SK-N-SH treated with all-trans-retinoic acid at 6 μM for 48 hours (cell line): Measurements from ENCODE around the gene FMNL1.

ENCODE experiments used
- ARNTL ChIP-seq: fragments of 450-650 bp; formaldehyde crosslinking; IDR thresholded peaks from 2 replicates; pipeline ENCODE4 v1.5.0; 2020; ENCODE audit warnings: low read depth, mild to moderate bottlenecking, moderate library complexity, borderline replicate concordance
- GLIS3 ChIP-seq: fragments of 250-450 bp; sonication (Bioruptor Pico); IDR thresholded peaks from 2 replicates; pipeline ENCODE4 v1.5.0; 2020; ENCODE audit warnings: mild to moderate bottlenecking, moderate library complexity
- ISL1 ChIP-seq: fragments of 250-450 bp; sonication (Bioruptor Pico); IDR thresholded peaks from 2 replicates; pipeline ENCODE4 v2.1.2; 2022; ENCODE audit warnings: mild to moderate bottlenecking, moderate library complexity
- RARB ChIP-seq: fragments of 250-450 bp; sonication (Bioruptor Pico); IDR thresholded peaks from 2 replicates; pipeline ENCODE4 v1.8.0; 2021; ENCODE audit warnings: mild to moderate bottlenecking, moderate library complexity
- SNAI2 ChIP-seq: fragments of 250-450 bp; sonication (Bioruptor Pico); IDR thresholded peaks from 2 replicates; pipeline ENCODE4 v1.5.0; 2020; ENCODE audit warnings: mild to moderate bottlenecking, moderate library complexity
- TCF4 ChIP-seq: fragments of 250-450 bp; sonication (Bioruptor Pico); IDR thresholded peaks from 2 replicates; pipeline ENCODE4 v1.8.0; 2021; ENCODE audit warnings: mild to moderate bottlenecking, moderate library complexity, borderline replicate concordance
- TOX ChIP-seq: fragments of 250-450 bp; sonication (Bioruptor Pico); IDR thresholded peaks from 2 replicates; pipeline ENCODE4 v1.8.0; 2021; ENCODE audit warnings: mild to moderate bottlenecking, moderate library complexity, borderline replicate concordance
- ZFP3 ChIP-seq: fragments of 250-450 bp; sonication (Bioruptor Pico); IDR thresholded peaks from 2 replicates; pipeline ENCODE4 v1.5.0; 2020; ENCODE audit warnings: mild to moderate bottlenecking, moderate library complexity
- ZNF8 ChIP-seq: fragments of 450-650 bp; formaldehyde crosslinking; IDR thresholded peaks from 2 replicates; pipeline ENCODE4 v1.5.0; 2020; ENCODE audit warnings: mild to moderate bottlenecking, moderate library complexity
- TF ChIP-seq, protein P1 (sequence below): fragments of 250-450 bp; sonication (Bioruptor Pico); IDR thresholded peaks from 2 replicates; pipeline ENCODE4 v1.8.0; 2020; ENCODE audit warnings: mild to moderate bottlenecking, moderate library complexity, borderline replicate concordance
- TF ChIP-seq, protein P2 (sequence below): fragments of 250-450 bp; sonication (Bioruptor Pico); IDR thresholded peaks from 2 replicates; pipeline ENCODE4 v1.5.1; 2021; ENCODE audit warnings: mild to moderate bottlenecking, moderate library complexity
- TF ChIP-seq, protein P3 (sequence below): fragments of 250-450 bp; sonication (Bioruptor Pico); IDR thresholded peaks from 2 replicates; pipeline ENCODE4 v1.5.1; 2020; ENCODE audit warnings: low read depth, mild to moderate bottlenecking, moderate library complexity
- TF ChIP-seq, protein P4 (sequence below): fragments of 250-450 bp; sonication (Bioruptor Pico); IDR thresholded peaks from 2 replicates; pipeline ENCODE4 v1.5.0; 2020; ENCODE audit warnings: mild to moderate bottlenecking, moderate library complexity
- TF ChIP-seq, protein P5 (sequence below): fragments of 250-450 bp; sonication (Bioruptor Pico); IDR thresholded peaks from 2 replicates; pipeline ENCODE4 v1.8.0; 2021; ENCODE audit warnings: low read depth, mild to moderate bottlenecking, moderate library complexity, borderline replicate concordance

DNA sequence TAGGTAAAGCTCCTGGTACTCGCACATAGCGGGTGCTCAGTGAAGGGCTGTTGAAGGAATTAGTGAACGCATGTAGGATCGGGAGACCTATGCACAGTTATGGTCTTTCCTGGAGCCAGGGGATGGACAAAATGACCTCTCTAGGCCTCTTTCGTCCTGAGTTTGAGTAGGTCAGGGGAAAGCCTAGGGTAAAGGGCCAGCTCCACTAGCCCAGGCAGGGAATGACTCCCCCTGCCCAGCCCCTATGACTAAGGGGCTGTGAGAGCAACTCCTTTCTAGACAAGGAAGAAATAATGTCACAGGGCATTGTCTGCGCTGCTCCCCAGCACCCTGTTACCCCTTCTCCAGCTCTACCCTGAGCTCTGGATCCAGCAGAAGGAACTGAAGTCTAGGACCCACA, 24.6 kb upstream of the FMNL1 start:
- TF ChIP-seq, protein P1, sequence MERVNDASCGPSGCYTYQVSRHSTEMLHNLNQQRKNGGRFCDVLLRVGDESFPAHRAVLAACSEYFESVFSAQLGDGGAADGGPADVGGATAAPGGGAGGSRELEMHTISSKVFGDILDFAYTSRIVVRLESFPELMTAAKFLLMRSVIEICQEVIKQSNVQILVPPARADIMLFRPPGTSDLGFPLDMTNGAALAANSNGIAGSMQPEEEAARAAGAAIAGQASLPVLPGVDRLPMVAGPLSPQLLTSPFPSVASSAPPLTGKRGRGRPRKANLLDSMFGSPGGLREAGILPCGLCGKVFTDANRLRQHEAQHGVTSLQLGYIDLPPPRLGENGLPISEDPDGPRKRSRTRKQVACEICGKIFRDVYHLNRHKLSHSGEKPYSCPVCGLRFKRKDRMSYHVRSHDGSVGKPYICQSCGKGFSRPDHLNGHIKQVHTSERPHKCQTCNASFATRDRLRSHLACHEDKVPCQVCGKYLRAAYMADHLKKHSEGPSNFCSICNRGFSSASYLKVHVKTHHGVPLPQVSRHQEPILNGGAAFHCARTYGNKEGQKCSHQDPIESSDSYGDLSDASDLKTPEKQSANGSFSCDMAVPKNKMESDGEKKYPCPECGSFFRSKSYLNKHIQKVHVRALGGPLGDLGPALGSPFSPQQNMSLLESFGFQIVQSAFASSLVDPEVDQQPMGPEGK (CRISPR knock-in tag): no peak
- TF ChIP-seq ISL1 (no peak), TOX (CRISPR knock-in tag) (no peak), GLIS3 (CRISPR knock-in tag) (no peak), ZFP3 (CRISPR knock-in tag) (no peak), TCF4 (no peak), RARB (CRISPR knock-in tag) (no peak), ARNTL (CRISPR knock-in tag) (no peak), SNAI2 (no peak), ZNF8 (CRISPR knock-in tag) (no peak)
- TF ChIP-seq, protein P2, sequence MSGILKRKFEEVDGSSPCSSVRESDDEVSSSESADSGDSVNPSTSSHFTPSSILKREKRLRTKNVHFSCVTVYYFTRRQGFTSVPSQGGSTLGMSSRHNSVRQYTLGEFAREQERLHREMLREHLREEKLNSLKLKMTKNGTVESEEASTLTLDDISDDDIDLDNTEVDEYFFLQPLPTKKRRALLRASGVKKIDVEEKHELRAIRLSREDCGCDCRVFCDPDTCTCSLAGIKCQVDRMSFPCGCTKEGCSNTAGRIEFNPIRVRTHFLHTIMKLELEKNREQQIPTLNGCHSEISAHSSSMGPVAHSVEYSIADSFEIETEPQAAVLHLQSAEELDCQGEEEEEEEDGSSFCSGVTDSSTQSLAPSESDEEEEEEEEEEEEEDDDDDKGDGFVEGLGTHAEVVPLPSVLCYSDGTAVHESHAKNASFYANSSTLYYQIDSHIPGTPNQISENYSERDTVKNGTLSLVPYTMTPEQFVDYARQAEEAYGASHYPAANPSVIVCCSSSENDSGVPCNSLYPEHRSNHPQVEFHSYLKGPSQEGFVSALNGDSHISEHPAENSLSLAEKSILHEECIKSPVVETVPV: no peak
- TF ChIP-seq, protein P3, sequence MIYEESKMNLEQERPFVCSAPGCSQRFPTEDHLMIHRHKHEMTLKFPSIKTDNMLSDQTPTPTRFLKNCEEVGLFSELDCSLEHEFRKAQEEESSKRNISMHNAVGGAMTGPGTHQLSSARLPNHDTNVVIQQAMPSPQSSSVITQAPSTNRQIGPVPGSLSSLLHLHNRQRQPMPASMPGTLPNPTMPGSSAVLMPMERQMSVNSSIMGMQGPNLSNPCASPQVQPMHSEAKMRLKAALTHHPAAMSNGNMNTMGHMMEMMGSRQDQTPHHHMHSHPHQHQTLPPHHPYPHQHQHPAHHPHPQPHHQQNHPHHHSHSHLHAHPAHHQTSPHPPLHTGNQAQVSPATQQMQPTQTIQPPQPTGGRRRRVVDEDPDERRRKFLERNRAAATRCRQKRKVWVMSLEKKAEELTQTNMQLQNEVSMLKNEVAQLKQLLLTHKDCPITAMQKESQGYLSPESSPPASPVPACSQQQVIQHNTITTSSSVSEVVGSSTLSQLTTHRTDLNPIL (CRISPR knock-in tag): no peak
- TF ChIP-seq, protein P4, sequence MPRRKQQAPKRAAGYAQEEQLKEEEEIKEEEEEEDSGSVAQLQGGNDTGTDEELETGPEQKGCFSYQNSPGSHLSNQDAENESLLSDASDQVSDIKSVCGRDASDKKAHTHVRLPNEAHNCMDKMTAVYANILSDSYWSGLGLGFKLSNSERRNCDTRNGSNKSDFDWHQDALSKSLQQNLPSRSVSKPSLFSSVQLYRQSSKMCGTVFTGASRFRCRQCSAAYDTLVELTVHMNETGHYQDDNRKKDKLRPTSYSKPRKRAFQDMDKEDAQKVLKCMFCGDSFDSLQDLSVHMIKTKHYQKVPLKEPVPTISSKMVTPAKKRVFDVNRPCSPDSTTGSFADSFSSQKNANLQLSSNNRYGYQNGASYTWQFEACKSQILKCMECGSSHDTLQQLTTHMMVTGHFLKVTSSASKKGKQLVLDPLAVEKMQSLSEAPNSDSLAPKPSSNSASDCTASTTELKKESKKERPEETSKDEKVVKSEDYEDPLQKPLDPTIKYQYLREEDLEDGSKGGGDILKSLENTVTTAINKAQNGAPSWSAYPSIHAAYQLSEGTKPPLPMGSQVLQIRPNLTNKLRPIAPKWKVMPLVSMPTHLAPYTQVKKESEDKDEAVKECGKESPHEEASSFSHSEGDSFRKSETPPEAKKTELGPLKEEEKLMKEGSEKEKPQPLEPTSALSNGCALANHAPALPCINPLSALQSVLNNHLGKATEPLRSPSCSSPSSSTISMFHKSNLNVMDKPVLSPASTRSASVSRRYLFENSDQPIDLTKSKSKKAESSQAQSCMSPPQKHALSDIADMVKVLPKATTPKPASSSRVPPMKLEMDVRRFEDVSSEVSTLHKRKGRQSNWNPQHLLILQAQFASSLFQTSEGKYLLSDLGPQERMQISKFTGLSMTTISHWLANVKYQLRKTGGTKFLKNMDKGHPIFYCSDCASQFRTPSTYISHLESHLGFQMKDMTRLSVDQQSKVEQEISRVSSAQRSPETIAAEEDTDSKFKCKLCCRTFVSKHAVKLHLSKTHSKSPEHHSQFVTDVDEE (CRISPR knock-in tag): no peak
- TF ChIP-seq, protein P5, sequence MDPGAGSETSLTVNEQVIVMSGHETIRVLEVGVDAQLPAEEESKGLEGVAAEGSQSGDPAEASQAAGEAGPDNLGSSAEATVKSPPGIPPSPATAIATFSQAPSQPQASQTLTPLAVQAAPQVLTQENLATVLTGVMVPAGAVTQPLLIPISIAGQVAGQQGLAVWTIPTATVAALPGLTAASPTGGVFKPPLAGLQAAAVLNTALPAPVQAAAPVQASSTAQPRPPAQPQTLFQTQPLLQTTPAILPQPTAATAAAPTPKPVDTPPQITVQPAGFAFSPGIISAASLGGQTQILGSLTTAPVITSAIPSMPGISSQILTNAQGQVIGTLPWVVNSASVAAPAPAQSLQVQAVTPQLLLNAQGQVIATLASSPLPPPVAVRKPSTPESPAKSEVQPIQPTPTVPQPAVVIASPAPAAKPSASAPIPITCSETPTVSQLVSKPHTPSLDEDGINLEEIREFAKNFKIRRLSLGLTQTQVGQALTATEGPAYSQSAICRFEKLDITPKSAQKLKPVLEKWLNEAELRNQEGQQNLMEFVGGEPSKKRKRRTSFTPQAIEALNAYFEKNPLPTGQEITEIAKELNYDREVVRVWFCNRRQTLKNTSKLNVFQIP: no peak
